Hindlimb muscle (tissue), 1 donor: Measurements from ENCODE around the gene IL6. TPM values are rescaled to one million over a fixed set of nuclear protein-coding genes. Genes with fewer than 3 reads are reported as not detected.
"Not testable (repeated sequence)": the region's sequence is repeated elsewhere in the genome, so short reads cannot be mapped to it uniquely, and the experiment has no call there.

Source experiments
- DNase-seq: peaks from one replicate; pipeline ENCODE4 v3.0.0-alpha.2; 2013
- polyA plus RNA-seq: library from polyadenylated mRNA; unstranded; fragments of 120-200 nt; gene quantifications from one replicate; pipeline ENCODE4 v1.2.1, GENCODE V29; 2013; ENCODE audit not compliant: insufficient read length

The IL6 gene
- polyA plus RNA-seq, 1 donor, result 0.41 TPM

DNA sequence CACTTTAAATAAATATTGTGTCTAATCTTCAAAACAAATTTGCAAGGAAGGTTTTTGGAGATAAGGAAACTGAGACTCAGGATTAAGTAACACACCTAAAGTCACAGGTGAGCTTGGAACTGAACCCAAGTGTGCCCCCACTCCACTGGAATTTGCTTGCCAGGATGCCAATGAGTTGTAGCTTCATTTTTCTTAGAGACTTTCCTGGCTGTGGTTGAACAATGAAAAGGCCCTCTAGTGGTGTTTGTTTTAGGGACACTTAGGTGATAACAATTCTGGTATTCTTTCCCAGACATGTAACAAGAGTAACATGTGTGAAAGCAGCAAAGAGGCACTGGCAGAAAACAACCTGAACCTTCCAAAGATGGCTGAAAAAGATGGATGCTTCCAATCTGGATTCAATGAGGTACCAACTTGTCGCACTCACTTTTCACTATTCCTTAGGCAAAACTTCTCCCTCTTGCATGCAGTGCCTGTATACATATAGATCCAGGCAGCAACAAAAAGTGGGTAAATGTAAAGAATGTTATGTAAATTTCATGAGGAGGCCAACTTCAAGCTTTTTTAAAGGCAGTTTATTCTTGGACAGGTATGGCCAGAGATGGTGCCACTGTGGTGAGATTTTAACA, 1.5 kb downstream of the IL6 start:
- no peak for DNase-seq

DNA sequence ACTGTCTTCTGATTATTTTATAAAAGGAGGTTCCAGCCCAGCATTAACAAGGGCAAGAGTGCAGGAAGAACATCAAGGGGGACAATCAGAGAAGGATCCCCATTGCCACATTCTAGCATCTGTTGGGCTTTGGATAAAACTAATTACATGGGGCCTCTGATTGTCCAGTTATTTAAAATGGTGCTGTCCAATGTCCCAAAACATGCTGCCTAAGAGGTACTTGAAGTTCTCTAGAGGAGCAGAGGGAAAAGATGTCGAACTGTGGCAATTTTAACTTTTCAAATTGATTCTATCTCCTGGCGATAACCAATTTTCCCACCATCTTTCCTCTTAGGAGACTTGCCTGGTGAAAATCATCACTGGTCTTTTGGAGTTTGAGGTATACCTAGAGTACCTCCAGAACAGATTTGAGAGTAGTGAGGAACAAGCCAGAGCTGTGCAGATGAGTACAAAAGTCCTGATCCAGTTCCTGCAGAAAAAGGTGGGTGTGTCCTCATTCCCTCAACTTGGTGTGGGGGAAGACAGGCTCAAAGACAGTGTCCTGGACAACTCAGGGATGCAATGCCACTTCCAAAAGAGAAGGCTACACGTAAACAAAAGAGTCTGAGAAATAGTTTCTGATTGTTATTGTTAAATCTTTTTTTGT, 2.3 kb downstream of the IL6 start:
- DNase-seq, result no peak

DNA sequence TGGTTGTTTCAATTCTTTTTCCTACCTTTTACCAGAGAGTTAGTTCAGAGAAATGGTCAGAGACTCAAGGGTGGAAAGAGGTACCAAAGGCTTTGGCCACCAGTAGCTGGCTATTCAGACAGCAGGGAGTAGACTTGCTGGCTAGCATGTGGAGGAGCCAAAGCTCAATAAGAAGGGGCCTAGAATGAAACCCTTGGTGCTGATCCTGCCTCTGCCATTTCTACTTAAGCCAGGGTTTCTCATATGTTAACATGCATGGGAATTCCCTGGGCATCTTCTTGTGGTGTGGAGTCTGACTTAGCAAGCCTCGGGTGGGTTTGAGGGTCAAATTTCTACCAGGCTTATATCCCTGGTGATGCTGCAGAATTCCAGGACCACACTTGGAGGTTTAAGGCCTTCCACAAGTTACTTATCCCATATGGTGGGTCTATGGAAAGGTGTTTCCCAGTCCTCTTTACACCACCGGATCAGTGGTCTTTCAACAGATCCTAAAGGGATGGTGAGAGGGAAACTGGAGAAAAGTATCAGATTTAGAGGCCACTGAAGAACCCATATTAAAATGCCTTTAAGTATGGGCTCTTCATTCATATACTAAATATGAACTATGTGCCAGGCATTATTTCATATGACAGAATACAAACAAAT, 3.2 kb downstream of the IL6 start:
- no peak for DNase-seq

DNA sequence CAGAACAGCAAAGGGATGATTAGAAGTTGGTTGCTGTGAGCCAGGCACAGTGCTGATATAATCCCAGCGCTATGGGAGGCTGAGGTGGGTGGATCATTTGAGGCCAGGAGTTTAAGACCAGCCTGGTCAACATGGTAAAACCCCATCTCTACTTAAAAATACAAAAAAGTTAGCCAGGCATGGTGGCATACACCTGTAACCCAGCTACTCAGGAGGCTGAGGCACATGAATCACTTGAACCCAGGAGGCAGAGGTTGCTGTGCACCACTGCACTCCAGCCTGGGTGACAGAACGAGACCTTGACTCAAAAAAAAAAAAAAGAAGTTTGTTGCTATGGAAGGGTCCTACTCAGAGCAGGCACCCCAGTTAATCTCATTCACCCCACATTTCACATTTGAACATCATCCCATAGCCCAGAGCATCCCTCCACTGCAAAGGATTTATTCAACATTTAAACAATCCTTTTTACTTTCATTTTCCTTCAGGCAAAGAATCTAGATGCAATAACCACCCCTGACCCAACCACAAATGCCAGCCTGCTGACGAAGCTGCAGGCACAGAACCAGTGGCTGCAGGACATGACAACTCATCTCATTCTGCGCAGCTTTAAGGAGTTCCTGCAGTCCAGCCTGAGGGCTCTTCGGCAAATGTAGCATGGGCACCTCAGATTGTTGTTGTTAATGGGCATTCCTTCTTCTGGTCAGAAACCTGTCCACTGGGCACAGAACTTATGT, 4.1 kb downstream of the IL6 start:
- DNase-seq, result no peak

DNA sequence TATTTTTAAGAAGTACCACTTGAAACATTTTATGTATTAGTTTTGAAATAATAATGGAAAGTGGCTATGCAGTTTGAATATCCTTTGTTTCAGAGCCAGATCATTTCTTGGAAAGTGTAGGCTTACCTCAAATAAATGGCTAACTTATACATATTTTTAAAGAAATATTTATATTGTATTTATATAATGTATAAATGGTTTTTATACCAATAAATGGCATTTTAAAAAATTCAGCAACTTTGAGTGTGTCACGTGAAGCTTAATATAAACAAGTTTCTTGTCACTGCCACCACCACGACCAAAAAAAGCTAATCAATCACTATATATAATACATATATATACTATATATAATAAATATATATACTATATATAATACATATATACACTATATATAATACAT, 4.8 kb downstream of the IL6 start:
- DNase-seq, result no peak

DNA sequence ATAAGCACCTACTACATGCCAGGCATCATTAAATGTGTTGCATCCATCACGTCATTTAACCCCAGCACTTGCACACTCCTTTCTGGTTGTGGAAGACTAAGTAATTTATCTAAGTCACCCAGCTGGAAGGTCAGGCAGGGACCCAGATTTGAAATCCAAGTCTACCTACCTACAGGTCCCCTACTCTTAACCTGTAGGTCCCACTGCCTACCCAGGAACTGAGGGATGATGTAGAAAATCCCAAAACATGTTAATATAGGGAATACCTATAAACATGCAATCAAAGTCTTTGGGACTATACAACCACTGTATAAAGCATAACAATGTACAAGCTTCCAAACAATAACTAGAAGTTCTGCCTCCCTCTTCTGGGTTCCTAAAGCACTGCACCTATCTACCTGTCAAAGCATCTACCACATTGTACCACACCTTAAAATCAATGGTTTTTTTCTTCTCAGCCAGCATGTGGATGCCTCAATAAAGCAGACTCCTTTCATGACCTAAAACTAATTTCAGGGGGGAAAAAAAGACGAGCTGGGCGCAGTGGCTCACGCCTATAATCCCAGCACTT, 5.6 kb downstream of the IL6 start:
- DNase-seq, result no peak

DNA sequence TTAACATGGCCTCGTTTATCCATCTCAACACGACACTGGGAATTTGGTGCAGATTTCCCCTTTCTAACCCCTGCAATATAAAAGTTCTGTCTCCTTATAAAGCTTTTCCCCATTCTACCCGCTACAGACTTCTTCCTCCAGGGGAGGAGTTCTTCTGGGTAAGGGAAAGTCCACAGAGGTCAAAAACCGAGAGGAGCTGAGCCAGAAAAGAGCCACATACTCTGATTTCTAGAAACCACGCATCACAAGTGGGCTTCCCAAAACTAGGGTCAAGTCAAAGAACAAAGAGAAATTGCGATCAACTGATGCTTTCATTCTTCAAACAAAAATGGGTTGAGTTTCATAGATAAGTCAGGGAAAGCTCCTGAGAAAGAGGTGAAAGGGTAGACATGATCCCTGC, 6.8 kb downstream of the IL6 start:
- DNase-seq, result no peak

DNA sequence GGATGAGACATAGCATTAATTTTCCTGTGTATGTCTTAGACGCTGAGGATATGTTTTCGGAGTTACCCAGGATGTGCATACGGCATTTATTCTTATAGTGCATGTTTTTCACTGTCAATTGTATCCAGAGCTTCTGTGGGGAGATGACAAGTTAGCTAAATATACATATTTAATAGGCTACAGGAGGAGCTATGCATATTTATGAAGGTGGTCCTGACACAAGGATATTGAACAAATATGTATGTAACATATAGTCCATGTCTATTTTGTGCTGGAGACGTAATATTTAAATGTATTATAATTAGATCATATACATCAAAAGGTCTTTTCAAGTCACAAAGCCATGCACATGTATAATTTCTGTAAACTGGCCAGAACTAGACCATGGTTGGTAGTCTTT, 16.0 kb downstream of the IL6 start:
- DNase-seq, result no peak

DNA sequence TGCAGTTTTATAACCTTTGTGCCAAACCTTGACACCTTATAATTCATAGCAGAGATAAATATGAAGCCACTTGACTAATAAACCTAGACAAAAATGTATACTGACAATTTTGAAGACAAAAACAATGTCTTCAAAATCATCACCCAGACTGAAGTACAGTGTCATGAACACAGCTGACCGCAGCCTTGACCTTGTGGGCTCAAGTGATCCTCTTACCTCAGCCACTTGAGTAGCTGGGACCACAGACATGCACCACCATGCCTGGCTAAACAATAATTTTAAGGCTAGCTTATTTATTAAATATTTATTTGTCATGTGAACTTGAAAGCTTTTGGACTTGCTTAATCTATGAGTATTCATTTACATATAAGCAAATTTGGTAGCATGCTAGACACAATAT, 24.3 kb downstream of the IL6 start:
- no peak for DNase-seq

DNA sequence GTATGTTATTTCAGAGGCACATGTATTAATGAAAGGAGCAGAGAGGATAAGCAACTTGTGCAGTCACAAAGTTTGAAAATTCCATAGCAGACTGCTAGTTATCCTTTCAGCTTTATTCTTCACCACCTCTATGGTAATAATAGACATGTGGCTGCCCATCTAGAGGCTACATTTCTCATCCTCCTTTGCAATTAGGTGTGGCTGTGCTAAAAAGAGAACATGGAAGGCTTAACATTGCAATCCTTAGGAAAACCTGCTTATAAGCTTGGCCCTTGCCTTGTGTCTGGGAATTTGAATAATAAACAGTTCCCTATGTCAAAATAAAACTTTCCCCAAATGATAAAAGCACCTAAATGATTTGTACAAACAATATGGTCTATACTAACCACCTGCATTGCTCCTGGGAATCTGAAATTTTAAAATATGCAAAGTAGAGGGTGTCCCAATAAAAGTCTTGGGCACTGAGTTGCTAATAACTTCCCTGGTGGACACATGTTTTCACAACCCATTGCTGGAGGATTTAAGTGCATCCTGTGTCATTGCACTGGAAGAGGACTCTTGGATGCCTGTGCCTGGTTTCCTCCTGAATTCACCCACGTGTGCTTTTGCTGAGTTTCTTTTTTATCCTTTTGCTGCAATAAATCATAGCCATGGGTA, 30.5 kb downstream of the IL6 start:
- no peak for DNase-seq

DNA sequence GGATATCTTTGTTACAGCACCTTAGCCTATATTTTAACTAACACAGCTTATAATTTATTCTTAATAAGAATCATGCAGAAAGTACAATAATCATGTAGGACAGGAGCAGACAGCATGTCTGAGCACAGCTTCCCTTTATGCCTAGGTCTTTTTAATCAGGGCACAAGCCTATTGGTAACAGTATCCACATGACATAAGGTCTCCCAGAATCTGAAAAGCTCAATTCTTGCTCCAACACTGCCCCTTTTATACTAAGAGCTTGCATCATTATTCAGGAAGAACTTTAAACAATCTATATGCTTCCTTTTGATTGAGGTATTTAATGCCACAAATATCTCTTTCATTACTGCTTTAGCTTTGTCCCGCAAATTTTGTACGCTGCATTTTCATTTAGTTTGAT, 31.6 kb downstream of the IL6 start:
- no peak for DNase-seq

DNA sequence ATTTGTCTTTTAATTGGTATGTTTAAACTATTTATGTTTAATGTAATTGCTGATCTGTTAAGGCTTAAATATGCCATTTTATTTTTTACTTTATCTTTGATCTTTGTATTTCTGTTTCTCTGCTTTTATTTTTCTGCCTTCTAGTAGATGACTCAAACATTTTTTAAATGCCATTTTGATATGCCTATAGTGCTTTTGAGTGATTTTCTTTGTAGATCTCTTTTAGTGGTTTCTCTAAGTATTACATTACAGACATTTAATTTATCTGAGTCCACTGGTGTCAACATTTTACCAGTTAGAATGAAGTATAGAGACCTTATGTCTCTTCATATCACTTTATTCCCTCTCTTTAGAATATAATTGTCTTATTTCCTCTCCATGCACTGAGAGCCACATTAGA, 32.7 kb downstream of the IL6 start:
- DNase-seq, result no peak

DNA sequence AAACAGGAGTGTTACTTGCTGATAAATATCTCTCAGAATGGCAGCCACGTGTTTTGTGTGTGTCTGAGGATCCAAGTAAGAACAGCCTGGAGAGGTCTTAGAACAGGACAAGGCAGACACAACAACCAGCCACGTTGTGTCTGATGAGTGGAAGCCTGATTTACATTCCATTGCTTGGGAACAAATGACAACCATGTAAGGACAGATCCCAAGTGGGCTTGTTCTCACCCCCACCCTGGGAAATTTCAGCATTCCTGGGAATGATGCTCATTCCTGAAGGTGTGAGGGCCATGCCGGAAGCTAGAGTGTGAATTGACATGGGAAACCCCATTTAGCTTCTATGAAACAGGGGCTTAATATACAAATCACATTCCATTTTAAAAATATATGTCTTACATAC, 35.9 kb downstream of the IL6 start:
- DNase-seq, result no peak

DNA sequence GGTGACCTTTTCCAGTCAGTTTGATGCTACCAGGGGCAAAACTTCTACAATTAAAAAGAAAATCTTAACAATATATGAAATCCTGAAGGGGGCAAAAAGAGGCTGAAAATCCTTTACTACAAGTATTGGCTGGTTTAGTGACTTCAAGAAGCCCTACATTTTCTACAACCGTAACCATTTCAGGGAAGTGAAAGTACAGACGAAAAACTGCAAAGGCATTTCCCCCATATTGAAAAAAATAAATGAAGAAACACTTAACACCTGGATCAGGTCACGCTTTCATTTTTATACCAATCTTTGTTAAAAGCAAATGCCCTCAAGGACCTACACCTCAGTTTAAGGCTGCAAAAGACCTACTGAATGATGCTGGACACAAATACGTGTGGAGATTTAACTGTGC, 38.6 kb downstream of the IL6 start:
- DNase-seq, result no peak

DNA sequence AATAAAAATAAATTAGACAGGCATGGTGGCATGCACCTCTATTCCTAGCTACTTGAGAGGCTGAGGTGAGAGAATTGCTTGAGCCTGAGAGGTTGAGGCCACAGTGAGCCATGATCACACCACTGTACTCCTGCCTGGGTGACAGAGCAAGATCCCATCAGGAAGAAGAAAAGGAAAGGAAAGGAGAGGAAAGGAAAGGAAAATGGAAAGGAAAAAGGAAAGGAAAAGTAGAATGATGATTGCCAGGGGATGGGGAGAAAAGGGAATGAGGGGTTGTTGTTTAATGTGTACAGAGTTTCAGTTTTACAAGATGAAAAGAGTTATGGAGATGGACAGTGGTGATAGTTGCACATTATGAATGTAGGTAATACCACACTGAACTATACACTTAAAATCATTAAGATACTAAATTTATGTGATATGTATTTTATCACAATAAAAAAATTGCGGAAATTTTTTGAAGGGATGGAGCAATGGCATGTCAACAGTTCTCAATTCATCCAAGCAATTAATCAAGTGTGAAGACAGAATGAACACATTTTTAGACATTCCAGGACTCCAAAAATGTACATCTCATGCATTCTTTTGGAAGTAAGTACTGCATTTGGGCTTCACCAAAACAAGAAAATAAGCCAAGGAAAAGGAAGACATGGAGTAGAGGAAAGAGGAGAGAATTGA, 44.3 kb downstream of the IL6 start:
- DNase-seq, result no peak

DNA sequence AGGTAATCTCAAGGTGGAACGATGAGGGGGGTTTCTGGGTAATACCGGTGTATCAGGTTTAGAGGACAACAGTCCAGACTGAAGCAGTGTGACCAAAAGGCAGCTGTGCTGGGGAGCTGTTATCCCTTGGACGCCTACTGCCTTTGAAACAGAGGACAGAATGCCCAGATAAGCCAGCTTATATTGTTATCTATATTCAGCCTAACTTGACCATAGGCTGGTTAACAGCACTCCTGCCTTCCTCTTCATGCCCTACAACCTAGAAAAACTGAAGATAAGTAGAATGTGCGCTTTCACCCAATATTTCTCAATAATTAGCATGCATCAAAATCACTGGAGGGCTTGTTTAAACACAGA, 44.9 kb downstream of the IL6 start:
- no peak for DNase-seq

DNA sequence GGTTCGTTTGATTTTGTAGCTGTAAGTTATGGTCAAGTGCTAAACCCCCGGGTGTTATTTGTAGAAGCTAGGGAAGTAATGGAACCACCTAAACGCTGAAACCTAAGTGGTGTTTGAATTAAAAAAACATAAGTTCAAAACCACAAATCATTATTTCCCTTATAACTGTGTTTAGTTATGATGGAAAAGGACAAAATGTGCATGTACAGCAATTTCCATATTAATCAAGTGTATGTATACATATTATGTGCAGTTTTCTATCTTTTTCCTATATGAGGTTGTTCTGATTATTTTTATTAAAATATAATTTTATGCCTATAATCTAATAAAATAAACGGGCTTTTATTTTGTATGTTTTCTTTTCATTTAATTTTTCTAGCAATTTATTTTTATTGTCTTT, 45.9 kb downstream of the IL6 start:
- no peak for DNase-seq

DNA sequence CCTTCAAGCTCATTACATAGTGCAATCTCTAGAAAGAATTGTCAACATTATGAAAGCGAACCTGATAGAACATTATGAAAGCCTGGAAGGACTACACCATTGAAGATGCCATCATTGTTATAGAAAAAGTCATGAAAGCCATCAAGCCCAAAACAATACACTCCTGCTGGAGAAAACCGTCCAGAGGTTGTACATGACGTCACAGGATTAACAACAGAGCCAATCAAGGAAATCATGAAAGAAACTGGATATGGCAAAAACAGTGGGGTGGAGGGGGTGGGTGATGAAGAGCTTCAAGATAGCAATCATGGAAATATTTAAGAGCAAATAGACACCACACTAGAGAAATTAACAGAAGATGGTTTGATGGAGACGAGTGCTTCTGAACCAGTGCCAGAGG, 50.0 kb downstream of the IL6 start:
- DNase-seq, result no peak

DNA sequence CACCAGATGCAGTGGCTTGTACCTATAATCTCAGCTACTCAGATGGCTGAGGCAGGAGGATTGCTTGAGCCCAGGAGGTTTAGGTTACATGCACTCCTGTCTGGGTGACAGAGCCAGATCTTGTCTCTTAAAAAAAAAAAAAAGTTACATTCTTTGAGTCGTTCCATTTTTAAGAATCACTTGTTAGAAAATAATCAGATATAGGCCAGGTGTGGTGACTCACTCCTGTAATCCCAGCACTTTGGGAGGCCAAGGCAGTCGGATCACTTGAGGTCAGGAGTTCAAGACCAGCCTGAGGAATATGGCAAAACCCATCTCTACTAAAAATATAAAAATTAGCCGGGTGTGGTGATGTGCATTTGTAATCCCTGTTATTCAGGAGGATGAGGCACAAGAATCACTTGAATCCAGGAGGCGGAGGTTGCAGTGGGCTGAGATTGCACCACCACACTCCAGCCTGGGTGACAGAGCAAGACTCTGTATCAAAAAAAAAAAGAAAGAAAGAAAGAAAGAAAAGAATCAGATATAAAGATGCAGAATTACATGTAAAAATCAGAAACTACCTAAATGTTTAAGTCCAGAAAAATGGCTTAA, 52.8 kb downstream of the IL6 start:
- DNase-seq, result not testable (repeated sequence)

DNA sequence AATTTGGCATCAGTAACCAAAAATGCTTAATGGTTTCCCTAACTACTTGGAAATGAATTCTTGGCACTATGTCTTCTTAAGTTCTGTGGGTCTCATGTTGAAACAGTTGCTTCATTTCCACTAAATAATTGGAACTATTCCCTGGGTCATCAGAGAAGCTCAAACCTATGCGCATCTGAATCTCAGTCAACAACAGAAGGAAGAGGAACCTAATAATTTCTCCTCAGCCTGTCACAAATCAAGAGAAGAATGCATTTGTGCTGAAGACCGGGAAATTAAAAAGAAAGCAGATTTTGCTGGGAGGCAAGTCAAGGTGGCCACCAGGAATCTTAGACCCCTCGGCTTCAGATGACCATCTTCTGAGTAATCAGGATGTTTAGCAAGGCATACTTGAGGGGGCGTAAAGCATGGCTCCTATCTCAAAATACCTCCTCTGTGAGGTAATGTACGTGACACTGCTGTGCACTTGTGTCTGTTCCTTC, 54.3 kb downstream of the IL6 start:
- DNase-seq, result no peak
